ENCODE results near the gene HINT2.

The HINT2 gene

GRCh38 chr9:35771943-35772342 is 42.9 kb downstream of the HINT2 start:
- no peak for DNase-seq

DNA sequence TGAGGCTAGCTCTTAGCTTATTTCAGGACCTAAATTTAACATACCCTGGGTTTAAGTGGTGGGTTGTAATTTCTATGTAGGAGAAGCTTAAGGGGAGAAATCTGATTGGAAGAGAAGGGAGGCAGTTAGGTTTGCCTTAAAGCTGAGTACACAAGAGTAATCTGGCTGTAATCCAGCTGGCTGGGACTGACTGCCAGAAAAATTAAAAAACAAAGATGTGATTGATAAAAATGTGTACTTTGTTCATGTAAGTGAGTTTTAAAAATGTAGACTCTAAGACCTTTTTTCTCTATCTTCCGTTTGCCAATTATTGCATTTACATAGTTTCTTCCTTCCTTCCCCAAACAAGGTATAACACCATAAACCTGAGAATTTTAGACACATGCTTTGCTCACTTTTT is 43.3 kb downstream of the HINT2 start:
- peak; percentile 51 for DNase-seq

GRCh38 chr9:35771075-35771433 is 43.8 kb downstream of the HINT2 start:
- no peak for DNase-seq

GRCh38 chr9:35769763-35770162 is 45.1 kb downstream of the HINT2 start:
- DNase-seq = no peak

GRCh38 chr9:35767458-35767857 is 47.4 kb downstream of the HINT2 start:
- no peak for DNase-seq

- no peak for DNase-seq
Measured at GRCh38 chr9:35766997-35767396, 47.8 kb downstream of the HINT2 start.

- no peak for DNase-seq
Measured at GRCh38 chr9:35763803-35764202, 51.0 kb downstream of the HINT2 start.

DNA sequence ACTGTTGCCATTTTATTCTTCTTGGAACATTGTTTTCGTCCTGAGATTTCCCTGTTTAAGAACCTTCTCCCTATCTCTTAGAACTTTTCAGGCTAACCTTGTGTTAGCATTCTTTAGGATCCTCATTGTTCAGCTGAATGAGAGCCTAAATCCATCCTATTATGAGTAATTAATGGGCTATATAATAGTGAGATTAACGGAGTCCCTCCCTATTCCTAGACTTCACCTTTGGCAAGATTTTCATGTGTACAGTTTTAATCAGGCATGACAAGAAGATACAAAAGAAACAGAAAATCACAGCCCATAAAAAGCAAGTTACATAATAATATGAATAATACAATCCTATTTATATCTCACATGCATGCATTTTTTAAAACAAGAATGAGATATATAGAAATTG is 51.7 kb downstream of the HINT2 start:
- no peak for DNase-seq
